Testis (tissue), 3 donors: ENCODE data around the gene PUSL1. TPM values are rescaled to one million over a fixed set of nuclear protein-coding genes. Genes with fewer than 3 reads are reported as not detected.

Source experiments
- DNase-seq: peaks from one replicate; pipeline ENCODE4 v3.0.0-alpha.2; 2019
- H3K27ac ChIP-seq, 2 donors: fragments of 200-600 bp; sonication (generic); one replicate each; pipeline ENCODE4 v1.5.1; 2019
- H3K27me3 ChIP-seq: fragments of 200-600 bp; sonication (generic); one replicate; pipeline ENCODE4 v1.5.1; 2019
- H3K36me3 ChIP-seq: fragments of 200-600 bp; sonication (generic); one replicate; pipeline ENCODE4 v1.5.1; 2017; ENCODE audit warnings: low read depth; ENCODE audit errors: missing control alignments
- H3K4me1 ChIP-seq: fragments of 200-600 bp; sonication (generic); one replicate; pipeline ENCODE4 v1.5.1; 2019
- H3K4me3 ChIP-seq, 2 donors: fragments of 200-600 bp; sonication (generic); one replicate each; pipeline ENCODE4 v1.5.1; 2017 to 2019
- H3K9me3 ChIP-seq: fragments of 200-600 bp; sonication (generic); one replicate; pipeline ENCODE4 v1.5.1; 2017
- POLR2A ChIP-seq: fragments of 450-650 bp; IDR thresholded peaks from one replicate; pipeline ENCODE4 v1.6.1; 2017; ENCODE audit warnings: antibody characterized with exemption, mild to moderate bottlenecking, moderate library complexity
- WGBS, 2 donors: methylation state at CpG; one replicate each; pipeline ENCODE4 v1.1.5; 2018; 5-methylcytosine and 5-hydroxymethylcytosine counted together
- intact Hi-C: fragments of 100-400 bp; cut with DNase I; formaldehyde crosslinking; loops from one replicate; pipeline ENCODE4 v1.15.1; 2023; ENCODE audit warnings: low total_unique reads
- polyA plus RNA-seq: library from polyadenylated mRNA; stranded (reverse); fragments of 350-450 nt; fragmentation: Illumina TruSeq; extraction: RNeasy Lipid Tissue Mini Kit (QIAGEN cat#74804); gene quantifications from one replicate; pipeline ENCODE4 v1.2.3, GENCODE V29; 2014; ENCODE audit warnings: low read depth, low replicate concordance; ENCODE audit not compliant: insufficient read depth
- total RNA-seq, 2 donors: library from RNA; depleted of rRNA; stranded (reverse); fragments of >200 nt; gene quantifications; one replicate each; pipeline ENCODE4 v1.2.3, GENCODE V29; 2016
- TF ChIP-seq, protein P1 (sequence below), 3 experiments: fragments of 450-650 bp in 2 of 3; fragments of 200-600 bp in 1 of 3; sonication (generic) in 1 of 3; IDR thresholded peaks; one replicate each; pipeline ENCODE4 v1.5.1; 2016 to 2019; ENCODE audit warnings: antibody characterized with exemption in 3 of 3, mild to moderate bottlenecking in 2 of 3, moderate library complexity in 1 of 3

PUSL1 gene
- total and polyA plus RNA-seq, 3 donors from 2014 or later, result 12.4 to 39.0 (median 35.4) TPM

DNA sequence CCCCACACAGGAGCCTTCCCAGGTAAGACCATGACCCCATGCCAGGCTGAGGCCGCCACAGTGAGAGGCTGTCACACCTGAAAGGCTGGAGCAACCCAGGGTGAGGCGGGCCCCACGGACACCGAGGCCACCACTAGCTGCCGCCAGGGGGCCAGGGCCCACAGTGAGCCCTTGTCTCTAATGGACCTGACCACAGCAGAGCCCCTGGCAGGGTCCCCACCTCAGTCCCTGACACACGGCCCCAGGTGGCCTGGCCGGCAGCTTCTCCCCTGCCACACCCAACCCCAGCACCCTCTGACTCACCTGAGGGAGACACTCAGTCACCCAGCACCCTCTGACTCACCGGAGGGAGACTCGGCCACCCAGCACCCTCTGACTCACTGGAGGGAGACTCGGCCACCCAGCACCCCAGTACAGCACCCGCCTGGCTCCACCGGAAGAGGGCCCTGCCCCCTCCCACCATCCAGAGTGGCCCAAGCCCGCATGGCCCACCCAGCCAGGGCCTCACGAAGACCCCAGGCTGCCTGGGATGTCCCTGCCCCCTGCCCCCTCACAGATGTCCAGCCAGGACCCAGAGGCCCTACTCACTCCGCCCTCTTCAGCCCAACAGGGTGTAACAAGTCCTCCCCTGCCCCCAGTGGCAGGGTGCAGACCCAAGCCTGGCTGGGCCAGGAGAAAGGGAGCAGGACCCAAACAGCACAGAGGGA, 36.4 kb downstream of the PUSL1 start:
- intact Hi-C loops, result no loop called here
- no peak for DNase-seq
- 76% methylated on average over 15 of the region's 15 CpGs; no CpG with 5 or more reads in 1 of the 2 donors for WGBS, 2 donors
- Histone ChIP-seq H3K27me3 (no peaks in the 10 kb centered on the region), H3K27ac (no peak overlapping the region), H3K4me1 (peaks cover 33% of the 10 kb centered on the region), H3K4me3 (no peak overlapping the region), H3K9me3 (no peaks in the 10 kb centered on the region), H3K36me3 (no peaks in the 10 kb centered on the region)
- TF ChIP-seq, protein P1, sequence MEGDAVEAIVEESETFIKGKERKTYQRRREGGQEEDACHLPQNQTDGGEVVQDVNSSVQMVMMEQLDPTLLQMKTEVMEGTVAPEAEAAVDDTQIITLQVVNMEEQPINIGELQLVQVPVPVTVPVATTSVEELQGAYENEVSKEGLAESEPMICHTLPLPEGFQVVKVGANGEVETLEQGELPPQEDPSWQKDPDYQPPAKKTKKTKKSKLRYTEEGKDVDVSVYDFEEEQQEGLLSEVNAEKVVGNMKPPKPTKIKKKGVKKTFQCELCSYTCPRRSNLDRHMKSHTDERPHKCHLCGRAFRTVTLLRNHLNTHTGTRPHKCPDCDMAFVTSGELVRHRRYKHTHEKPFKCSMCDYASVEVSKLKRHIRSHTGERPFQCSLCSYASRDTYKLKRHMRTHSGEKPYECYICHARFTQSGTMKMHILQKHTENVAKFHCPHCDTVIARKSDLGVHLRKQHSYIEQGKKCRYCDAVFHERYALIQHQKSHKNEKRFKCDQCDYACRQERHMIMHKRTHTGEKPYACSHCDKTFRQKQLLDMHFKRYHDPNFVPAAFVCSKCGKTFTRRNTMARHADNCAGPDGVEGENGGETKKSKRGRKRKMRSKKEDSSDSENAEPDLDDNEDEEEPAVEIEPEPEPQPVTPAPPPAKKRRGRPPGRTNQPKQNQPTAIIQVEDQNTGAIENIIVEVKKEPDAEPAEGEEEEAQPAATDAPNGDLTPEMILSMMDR (IDR thresholded peaks at IDR 0.05), result no peak
- no peak for TF ChIP-seq POLR2A

DNA sequence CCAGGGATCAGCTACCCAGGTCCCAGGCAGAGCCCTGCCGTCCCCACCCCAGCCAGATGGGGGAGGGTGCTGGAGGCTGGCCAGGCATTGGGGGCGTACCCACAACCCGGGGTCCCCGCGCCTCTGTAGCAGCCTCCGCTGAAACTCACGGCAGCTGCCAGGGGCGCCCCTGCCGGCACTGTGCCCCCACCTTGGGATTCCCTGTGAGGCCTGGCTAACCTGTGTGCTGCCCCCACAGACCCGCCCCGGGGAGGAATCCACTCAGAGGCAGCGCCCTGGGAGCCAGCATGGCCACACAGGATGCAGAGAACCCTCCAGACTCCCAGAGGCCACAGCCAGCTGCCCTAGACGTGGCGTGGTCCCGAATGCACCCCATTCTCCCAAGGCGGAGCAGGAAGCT, 37.0 kb downstream of the PUSL1 start:
- Histone ChIP-seq H3K27ac (no peak overlapping the region), H3K36me3 (no peaks in the 10 kb centered on the region), H3K27me3 (no peaks in the 10 kb centered on the region), H3K4me1 (peaks cover 33% of the 10 kb centered on the region), H3K9me3 (no peaks in the 10 kb centered on the region), H3K4me3 (no peak overlapping the region)
- TF ChIP-seq, protein P1 (IDR thresholded peaks at IDR 0.05), result no peak
- TF ChIP-seq POLR2A, result no peak
- DNase-seq, result no peak
- WGBS, 2 donors, result 38 to 86% methylated on average over 7 to 13 of the region's 16 CpGs
- intact Hi-C loops, result no loop called here

DNA sequence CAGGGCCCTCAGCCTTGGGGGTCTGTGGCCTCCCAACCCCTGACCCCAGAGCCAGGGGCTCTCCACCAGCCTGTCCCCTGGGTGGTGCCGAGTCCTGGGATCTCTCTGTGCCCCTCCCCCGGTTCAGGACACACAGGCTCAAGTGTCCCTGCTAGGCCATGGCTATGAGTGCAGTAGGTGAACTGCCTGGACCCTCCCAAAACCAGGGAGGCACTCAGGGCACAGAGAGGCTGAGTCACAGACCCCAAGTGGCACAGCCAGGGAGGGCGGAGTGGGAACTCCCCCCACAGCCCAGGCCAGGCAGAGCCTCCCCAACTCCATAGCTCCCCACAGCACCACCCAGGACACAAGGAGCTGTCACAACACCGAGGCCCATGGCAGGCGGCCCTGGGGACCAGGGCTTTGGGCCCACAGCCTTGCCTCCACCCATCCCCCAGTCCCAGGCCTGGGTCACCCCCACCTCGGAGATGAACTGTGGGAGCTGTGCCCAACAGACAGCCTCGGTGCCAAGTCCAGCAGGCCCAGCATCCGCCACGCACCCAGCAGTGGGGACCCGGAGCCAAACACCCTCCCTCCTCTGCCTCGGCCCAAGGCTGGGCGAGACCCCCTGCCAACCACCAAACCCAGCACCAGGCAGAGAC, 37.6 kb downstream of the PUSL1 start:
- Histone ChIP-seq H3K36me3 (no peaks in the 10 kb centered on the region), H3K27me3 (no peaks in the 10 kb centered on the region), H3K27ac (no peak overlapping the region), H3K4me1 (peaks cover 33% of the 10 kb centered on the region), H3K9me3 (no peaks in the 10 kb centered on the region), H3K4me3 (no peak overlapping the region)
- WGBS, 2 donors, result 55 to 57% methylated on average over 6 to 11 of the region's 12 CpGs
- TF ChIP-seq, protein P1 (IDR thresholded peaks at IDR 0.05), result no peak
- TF ChIP-seq POLR2A, result no peak
- intact Hi-C loops, result no loop called here
- no peak for DNase-seq

DNA sequence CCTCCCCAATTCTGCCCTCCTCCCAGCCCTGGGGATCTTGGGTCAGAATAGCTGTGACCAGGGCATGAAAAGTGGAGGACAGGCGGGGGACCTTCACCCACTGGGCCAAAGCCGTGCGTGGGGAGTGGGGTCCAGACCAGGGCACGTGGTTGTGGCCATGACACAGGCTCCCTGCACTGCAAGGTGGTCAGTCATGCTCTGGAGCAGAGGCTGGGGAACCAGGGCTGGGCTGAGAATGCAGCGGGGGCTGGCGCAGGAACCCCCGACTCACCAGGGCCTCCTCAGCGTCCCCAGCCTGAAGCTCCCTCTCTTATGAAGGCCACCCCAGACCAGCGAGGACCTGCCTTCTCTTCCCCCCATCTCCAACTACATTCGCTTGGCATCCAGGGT, 38.1 kb downstream of the PUSL1 start:
- H3K27me3 ChIP-seq, result no peaks in the 10 kb centered on the region
- H3K36me3 ChIP-seq, result no peaks in the 10 kb centered on the region
- H3K27ac ChIP-seq, result no peak overlapping the region
- intact Hi-C loops, result no loop called here
- TF ChIP-seq, protein P1 (IDR thresholded peaks at IDR 0.05), result no peak
- TF ChIP-seq POLR2A, result no peak
- no peak for DNase-seq
- H3K4me1 ChIP-seq, result peaks cover 35% of the 10 kb centered on the region
- no peaks in the 10 kb centered on the region for H3K9me3 ChIP-seq
- 79 to 95% methylated on average over 10 of the region's 10 CpGs for WGBS, 2 donors
- H3K4me3 ChIP-seq, result no peak overlapping the region
